Erythroblast (primary cell): ENCODE measurements around the gene THBS4.

ENCODE experiments used
- GATA1 ChIP-seq: IDR thresholded peaks from 2 replicates; pipeline ENCODE4 v1.6.1; 2011; ENCODE audit warnings: low read depth, mild to moderate bottlenecking, control low read depth, low read length, moderate library complexity
- POLR2A ChIP-seq: IDR thresholded peaks from 2 replicates; pipeline ENCODE4 v1.6.1; 2011; ENCODE audit warnings: mild to moderate bottlenecking, low read length

GRCh38 chr5:80037366-80037765, 2.2 kb downstream of the THBS4 start:
- TF ChIP-seq POLR2A, result no peak
- no peak for TF ChIP-seq GATA1
